ENCODE data around the gene NKAIN4.

The NKAIN4 gene

GRCh38 chr20:63254232-63254605 is at the start of gene NKAIN4:
TSS of gene NKAIN4 (minus strand) at chr20:63254463. CDS start at chr20:63254450, 13 bp downstream.
- DNase-seq (ENCODE audit: low read depth in 1 of 2, low spot score in 1 of 2): no peak

DNA sequence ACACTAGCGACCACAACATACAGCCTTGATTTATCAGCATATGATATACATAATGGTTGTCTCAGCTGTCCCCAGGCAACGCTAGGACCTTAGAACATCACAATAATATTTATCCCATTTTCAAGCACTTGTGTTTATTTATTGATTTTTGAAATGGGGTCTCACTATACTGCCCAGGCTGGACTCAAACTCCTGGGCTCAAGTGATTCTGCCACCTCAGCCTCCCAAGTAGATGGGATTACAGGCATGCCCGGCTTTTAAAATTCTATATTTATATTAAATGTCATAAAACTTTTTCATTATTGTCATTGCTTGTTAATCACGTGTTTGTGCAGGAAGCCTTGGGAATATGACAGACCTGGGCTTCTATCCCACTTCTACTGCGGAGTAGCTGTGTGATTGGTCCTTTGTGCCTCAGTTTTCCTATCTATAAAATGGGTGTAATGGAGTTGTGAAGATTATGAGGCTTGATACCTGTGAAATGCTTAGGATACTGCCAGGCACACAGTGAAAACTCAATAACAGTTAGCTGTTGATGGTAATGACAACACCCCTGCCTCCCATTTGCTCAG is 48.9 kb upstream of the NKAIN4 start:
- DNase-seq (ENCODE audit: low read depth in 1 of 2, low spot score in 1 of 2): no peak

DNA sequence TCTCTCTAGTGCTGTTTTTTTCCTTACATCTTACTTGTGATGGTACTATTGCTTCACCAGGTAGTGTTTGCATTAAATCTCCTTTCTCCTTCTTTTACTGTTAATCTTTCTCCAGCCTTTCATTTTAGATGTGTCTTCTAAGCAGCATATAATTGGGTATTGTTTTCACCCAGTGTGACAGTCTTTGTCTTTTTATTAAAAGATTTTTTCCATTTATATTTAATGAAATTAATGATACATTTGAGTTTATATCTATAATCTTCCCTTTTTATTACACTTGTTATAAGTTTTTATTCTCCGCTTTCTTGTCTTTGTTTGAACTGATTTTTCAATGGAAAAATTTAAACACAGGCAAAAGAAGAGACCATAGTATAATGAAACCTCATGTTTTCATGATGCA is 47.4 kb upstream of the NKAIN4 start:
- DNase-seq (ENCODE audit: low read depth in 1 of 2, low spot score in 1 of 2): no peak

GRCh38 chr20:63298731-63299312 is 44.6 kb upstream of the NKAIN4 start:
- DNase-seq (ENCODE audit: low read depth in 1 of 2, low spot score in 1 of 2): no peak

DNA sequence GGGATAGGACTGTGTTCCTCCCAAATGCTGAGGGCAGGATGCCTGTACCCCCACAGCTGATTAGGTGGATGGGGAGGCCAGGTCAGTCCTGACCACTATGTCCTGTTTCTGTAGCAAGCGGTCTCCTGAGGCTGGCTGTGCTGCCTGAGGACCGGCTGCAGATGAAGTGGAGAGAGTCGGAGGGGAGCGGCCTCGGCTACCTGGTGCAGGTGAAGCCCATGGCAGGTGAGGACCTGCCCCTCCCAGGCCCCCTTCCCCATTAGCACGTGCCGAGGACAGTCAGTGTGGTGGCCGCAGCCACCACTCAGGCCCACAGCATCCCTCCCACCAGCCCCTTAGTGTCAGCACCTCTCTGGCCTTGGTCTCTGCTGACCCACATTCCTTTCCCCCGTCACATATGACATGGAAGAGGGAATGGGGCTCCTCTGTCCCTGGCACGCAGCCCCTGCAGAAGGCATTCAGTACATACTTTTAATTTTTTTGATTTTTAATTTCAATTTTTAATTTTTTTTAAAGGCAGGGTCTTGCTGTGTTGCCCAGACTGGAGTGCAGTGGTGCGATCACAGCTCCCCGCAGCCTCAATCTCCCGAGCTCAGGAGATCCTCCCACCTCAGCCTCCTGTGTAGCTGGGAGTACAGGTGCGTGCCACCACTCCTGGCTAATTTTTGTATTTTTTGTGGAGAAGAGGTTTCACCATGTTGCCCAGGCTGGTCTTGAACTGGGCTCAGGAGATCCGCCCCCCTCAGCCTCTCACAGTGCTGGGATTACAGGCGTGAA is 43.7 kb upstream of the NKAIN4 start:
- no peak for DNase-seq (ENCODE audit: low read depth in 1 of 2, low spot score in 1 of 2)

GRCh38 chr20:63297371-63297781 is 43.1 kb upstream of the NKAIN4 start:
- DNase-seq (ENCODE audit: low read depth in 1 of 2, low spot score in 1 of 2): no peak

GRCh38 chr20:63296531-63297299 is 42.5 kb upstream of the NKAIN4 start:
- DNase-seq (ENCODE audit: low read depth in 1 of 2, low spot score in 1 of 2): no peak

GRCh38 chr20:63295846-63296245 is 41.6 kb upstream of the NKAIN4 start:
- DNase-seq (ENCODE audit: low read depth in 1 of 2, low spot score in 1 of 2): no peak

GRCh38 chr20:63295422-63295821 is 41.2 kb upstream of the NKAIN4 start:
- DNase-seq (ENCODE audit: low read depth in 1 of 2, low spot score in 1 of 2): no peak

DNA sequence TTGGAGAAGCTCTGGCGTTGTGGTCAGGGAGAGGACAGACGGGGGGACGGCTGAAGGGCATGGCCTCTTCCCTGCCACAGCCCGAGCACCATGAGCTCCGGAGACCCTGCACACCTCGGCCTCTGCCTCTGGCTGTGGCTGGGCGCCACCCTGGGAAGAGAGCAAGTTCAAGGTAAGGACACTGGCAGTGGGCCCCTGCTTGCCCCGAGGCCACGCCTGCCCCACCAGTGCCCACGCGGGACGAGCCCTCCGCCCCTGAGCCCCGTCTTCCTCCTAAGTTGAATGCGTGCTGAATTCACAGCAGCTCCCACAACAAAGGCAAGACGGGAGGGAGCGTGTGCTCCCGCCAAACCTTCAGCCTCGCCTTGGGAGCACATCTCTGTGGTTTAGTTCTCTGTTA is 40.8 kb upstream of the NKAIN4 start:
- DNase-seq (ENCODE audit: low read depth in 1 of 2, low spot score in 1 of 2): no peak

- DNase-seq (ENCODE audit: low read depth in 1 of 2, low spot score in 1 of 2): no peak
These were observed 40.3 kb upstream of the NKAIN4 start for GRCh38 chr20:63294536-63294900.

- DNase-seq (ENCODE audit: low read depth in 1 of 2, low spot score in 1 of 2): no peak
These were observed 39.7 kb upstream of the NKAIN4 start for GRCh38 chr20:63293871-63294535.

- no peak for DNase-seq (ENCODE audit: low read depth in 1 of 2, low spot score in 1 of 2)
These were observed 39.2 kb upstream of the NKAIN4 start for GRCh38 chr20:63293456-63293855.

GRCh38 chr20:63292904-63293303 is 38.6 kb upstream of the NKAIN4 start, which contains the start of gene COL20A1:
TSS of gene COL20A1 (plus strand) at chr20:63293186. CDS start at chr20:63295108, 1,922 bp downstream.
- DNase-seq (ENCODE audit: low read depth in 1 of 2, low spot score in 1 of 2): no peak

- DNase-seq (ENCODE audit: low read depth in 1 of 2, low spot score in 1 of 2): no peak
These were observed 38.0 kb upstream of the NKAIN4 start for GRCh38 chr20:63292292-63292701.

GRCh38 chr20:63291811-63292210 is 37.5 kb upstream of the NKAIN4 start:
- no peak for DNase-seq (ENCODE audit: low read depth in 1 of 2, low spot score in 1 of 2)

DNA sequence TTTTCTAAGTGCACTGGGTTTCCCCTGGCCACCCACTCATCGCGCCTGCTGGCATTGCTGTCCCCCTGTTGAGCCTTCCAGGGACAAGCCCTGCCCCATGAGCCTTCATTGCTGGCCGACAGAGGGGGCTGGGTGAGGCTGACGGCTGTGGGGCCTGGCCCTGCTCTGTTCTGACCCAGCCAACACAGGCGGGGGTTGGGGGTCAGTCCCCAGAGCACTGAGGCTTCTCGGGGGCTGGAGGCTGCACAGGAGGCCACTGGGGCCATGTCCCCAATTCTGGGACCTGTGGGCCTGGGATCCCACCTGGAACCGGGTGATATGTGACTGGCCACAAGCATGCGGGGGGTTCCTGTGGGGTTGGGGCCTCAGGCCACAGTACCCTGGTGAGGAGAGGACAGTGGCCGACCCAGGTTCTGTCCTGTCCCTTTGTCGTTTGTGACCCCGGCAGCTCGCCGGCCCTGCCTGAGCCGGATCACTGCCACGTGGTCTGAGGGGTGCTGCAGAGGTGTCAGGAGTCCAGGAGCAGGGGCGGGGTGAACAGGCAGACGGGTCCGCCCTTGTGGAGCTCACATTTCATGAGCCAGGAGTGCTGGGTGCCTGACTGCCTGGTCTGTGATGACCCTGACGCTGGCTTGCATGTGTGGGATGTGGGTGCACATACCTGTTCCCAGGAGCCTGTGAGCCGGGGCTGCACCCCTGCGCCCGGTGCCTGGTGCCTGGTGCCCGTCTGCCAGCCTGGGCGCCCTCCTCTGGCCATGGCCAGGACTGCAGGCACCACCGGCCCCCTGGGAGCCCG is 36.6 kb upstream of the NKAIN4 start:
- peak; percentile 37 for DNase-seq (ENCODE audit: low read depth in 1 of 2, low spot score in 1 of 2)

DNA sequence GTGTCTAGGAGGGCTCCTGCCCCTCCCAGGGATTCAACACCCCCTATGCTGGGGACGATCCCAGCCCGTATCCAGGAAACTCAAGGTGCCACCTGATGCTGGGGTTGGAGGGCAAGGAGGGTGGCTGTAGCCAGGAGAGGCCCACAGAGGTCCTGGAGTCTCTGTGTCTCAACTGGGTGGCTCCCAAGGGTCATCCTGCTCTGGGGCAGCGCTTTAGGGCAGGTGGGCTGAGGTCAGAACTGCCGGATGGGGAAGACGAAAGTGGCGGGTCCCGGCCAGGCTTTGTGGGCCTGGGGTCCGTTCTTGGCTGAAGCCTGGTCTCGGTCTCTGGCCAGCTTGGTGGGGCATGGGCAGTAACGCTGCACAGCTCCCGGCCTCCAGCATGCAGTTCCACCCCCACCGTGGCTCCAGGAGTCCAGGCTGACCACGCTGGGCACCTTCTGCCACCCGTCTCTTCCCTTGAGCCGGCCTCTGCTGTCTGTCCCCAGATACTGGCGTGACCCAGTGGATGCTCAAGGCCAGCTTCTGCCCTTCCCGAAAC is 35.9 kb upstream of the NKAIN4 start:
- no peak for DNase-seq (ENCODE audit: low read depth in 1 of 2, low spot score in 1 of 2)

GRCh38 chr20:63289311-63290135 is 35.3 kb upstream of the NKAIN4 start:
- no peak for DNase-seq (ENCODE audit: low read depth in 1 of 2, low spot score in 1 of 2)

Measured in activated T-helper 1 cell treated with anti-CD3 and anti-CD28 coated beads, Interleukin-2, amount 50 U/mL, for 16 hours (primary cell).